Fibroblast of lung (primary cell): ENCODE measurements around the gene FLRT2. TPM values are rescaled to one million over a fixed set of nuclear protein-coding genes. Genes with fewer than 3 reads are reported as not detected.

Source experiments
- DNase-seq, 2 donors: peaks; one replicate each; pipeline versions ENCODE4 v3.0.0 to v3.0.0-alpha.2; 2010; ENCODE audit warnings: low read depth in 2 of 2
- H2AFZ ChIP-seq: 2 replicates; pipeline ENCODE4 v1.5.1; 2012; ENCODE audit warnings: low read length, control low read depth, inconsistent platforms
- H3K27ac ChIP-seq: 2 replicates; pipeline ENCODE4 v1.5.1; 2011; ENCODE audit warnings: low read length, control low read depth; ENCODE audit not compliant: insufficient read depth
- H3K27me3 ChIP-seq: 2 replicates; pipeline ENCODE4 v1.5.1; 2011; ENCODE audit warnings: mild to moderate bottlenecking, low read length; ENCODE audit not compliant: control insufficient read depth, insufficient read depth
- H3K36me3 ChIP-seq: 2 replicates; pipeline ENCODE4 v1.5.1; 2011; ENCODE audit warnings: low read length; ENCODE audit not compliant: control insufficient read depth, insufficient read depth
- H3K4me1 ChIP-seq: 2 replicates; pipeline ENCODE4 v1.5.1; 2011; ENCODE audit warnings: low read length; ENCODE audit not compliant: control insufficient read depth, insufficient read depth; ENCODE audit errors: extremely low read depth
- H3K4me2 ChIP-seq: 2 replicates; pipeline ENCODE4 v1.5.1; 2011; ENCODE audit warnings: low read length, control low read depth; ENCODE audit not compliant: insufficient read depth; ENCODE audit errors: extremely low read depth
- H3K4me3 ChIP-seq, 4 experiments: fragments of 200-600 bp in 1 of 4; sonication (generic) in 1 of 4; replicated peaks in 1 of 4; 2 replicates each; pipeline ENCODE4 v1.5.1; 2011 to 2016; ENCODE audit warnings: low read length in 4 of 4, low read depth in 3 of 4, mild to moderate bottlenecking in 3 of 4, control low read depth in 2 of 4, inconsistent platforms in 1 of 4, mixed read lengths in 1 of 4; ENCODE audit not compliant: insufficient read depth in 1 of 4; ENCODE audit errors: control extremely low read depth in 1 of 4
- H3K79me2 ChIP-seq: 2 replicates; pipeline ENCODE4 v1.5.1; 2012; ENCODE audit warnings: mild to moderate bottlenecking, low read length, inconsistent platforms; ENCODE audit not compliant: control insufficient read depth, insufficient read depth
- H3K9ac ChIP-seq: 2 replicates; pipeline ENCODE4 v1.5.1; 2011; ENCODE audit warnings: mild to moderate bottlenecking, low read length, control low read depth; ENCODE audit not compliant: insufficient read depth
- H3K9me3 ChIP-seq: 2 replicates; pipeline ENCODE4 v1.5.1; 2012; ENCODE audit warnings: low read depth, low read length; ENCODE audit not compliant: control insufficient read depth, insufficient read depth
- H4K20me1 ChIP-seq: 2 replicates; pipeline ENCODE4 v1.5.1; 2011; ENCODE audit warnings: low read length; ENCODE audit not compliant: control insufficient read depth, insufficient read depth; ENCODE audit errors: extremely low read depth
- EZH2 ChIP-seq: IDR thresholded peaks from 2 replicates; pipeline ENCODE4 v1.5.1; 2012; ENCODE audit warnings: low read length, control low read depth, mild to moderate bottlenecking; ENCODE audit errors: missing control alignments
- polyA plus RNA-seq, 2 donors: library from polyadenylated mRNA; depleted of rRNA in 1 of 2; stranded (reverse) in 1 of 2; unstranded in 1 of 2; fragments of >200 nt; gene quantifications; 2 replicates each; pipeline ENCODE4 v1.2.1, GENCODE V29; 2011 to 2012; ENCODE audit warnings: missing spikeins in 1 of 2
- total RNA-seq: library from RNA; depleted of rRNA; stranded (reverse); fragments of >200 nt; gene quantifications from 2 replicates; pipeline ENCODE4 v1.2.1, GENCODE V29; 2014
- TF ChIP-seq, protein P1 (sequence below), 2 donors: IDR thresholded peaks in 1 of 2; conservative IDR thresholded peaks in 1 of 2; 1 replicate in 1 of 2; 2 replicates in 1 of 2; pipeline ENCODE4 v1.5.1; 2011 to 2012; ENCODE audit warnings: low read length in 2 of 2, control low read depth in 1 of 2, inconsistent platforms in 1 of 2, low read depth in 1 of 2, mild to moderate bottlenecking in 1 of 2

FLRT2 gene
- total and polyA plus RNA-seq, 2 donors (not counting 1 experiment from before 2014, with no cell fraction given), result 4.6 to 14.5 TPM

DNA sequence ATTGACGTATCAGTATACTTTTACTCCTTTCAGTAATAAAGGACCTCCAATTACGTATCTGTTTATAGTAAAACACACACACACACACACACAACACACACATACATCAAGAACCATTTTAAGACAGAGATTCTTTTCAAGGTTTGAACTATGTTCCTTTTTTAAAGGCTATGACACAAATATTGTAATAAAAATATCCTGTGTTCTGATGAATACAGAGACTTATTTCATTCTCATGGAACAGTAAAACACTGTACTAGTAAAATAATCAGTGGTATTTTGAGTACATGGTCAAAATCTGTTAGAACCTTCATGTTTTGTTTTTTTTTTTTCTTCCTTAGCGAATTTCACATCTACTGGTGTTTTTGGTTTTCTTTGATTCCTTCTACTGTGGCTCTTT, 7.6 kb downstream of the FLRT2 start:
- Histone ChIP-seq H3K9me3 (no peaks in the 10 kb centered on the region), H3K79me2 (peaks cover 8% of the 10 kb centered on the region), H3K27me3 (no peaks in the 10 kb centered on the region), H2AFZ (no peak overlapping the region), H3K27ac (no peak overlapping the region), H3K9ac (no peak overlapping the region), H3K4me3 (no peak overlapping the region), H3K4me1 (peaks cover 3% of the 10 kb centered on the region), H4K20me1 (no peaks in the 10 kb centered on the region), H3K36me3 (no peaks in the 10 kb centered on the region), H3K4me2 (no peak overlapping the region)
- no peak for TF ChIP-seq EZH2
- TF ChIP-seq, protein P1, sequence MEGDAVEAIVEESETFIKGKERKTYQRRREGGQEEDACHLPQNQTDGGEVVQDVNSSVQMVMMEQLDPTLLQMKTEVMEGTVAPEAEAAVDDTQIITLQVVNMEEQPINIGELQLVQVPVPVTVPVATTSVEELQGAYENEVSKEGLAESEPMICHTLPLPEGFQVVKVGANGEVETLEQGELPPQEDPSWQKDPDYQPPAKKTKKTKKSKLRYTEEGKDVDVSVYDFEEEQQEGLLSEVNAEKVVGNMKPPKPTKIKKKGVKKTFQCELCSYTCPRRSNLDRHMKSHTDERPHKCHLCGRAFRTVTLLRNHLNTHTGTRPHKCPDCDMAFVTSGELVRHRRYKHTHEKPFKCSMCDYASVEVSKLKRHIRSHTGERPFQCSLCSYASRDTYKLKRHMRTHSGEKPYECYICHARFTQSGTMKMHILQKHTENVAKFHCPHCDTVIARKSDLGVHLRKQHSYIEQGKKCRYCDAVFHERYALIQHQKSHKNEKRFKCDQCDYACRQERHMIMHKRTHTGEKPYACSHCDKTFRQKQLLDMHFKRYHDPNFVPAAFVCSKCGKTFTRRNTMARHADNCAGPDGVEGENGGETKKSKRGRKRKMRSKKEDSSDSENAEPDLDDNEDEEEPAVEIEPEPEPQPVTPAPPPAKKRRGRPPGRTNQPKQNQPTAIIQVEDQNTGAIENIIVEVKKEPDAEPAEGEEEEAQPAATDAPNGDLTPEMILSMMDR (conservative IDR thresholded peaks at IDR 0.05 in 1 of 2, IDR thresholded peaks at IDR 0.05 in 1 of 2; ENCODE audit: low read depth in 1 of 2, low read length in 2 of 2), result no peak
- DNase-seq, result no peak

DNA sequence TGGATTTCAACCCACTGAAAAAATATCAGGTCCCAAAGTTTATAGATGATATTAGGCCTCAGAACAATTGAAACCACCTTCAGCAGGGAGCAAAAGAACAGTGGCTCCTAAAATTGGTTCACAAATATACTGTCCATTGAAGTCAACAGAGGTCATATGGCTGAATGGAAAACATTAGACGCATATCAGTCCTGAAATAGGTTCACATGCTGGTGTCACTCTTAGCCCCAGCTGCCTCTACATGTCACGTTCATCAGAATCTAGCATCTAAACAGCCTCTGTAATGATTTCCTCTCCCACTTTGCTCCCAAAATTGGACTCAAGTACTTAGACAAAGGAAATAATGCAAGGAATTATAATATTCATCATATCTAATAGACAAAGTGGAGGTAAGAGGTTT, 8.7 kb downstream of the FLRT2 start:
- Histone ChIP-seq H2AFZ (no peak overlapping the region), H3K36me3 (no peaks in the 10 kb centered on the region), H3K9me3 (no peaks in the 10 kb centered on the region), H3K79me2 (peaks cover 8% of the 10 kb centered on the region), H4K20me1 (no peaks in the 10 kb centered on the region), H3K9ac (no peak overlapping the region), H3K27ac (no peak overlapping the region), H3K27me3 (no peaks in the 10 kb centered on the region), H3K4me2 (no peak overlapping the region), H3K4me1 (no peaks in the 10 kb centered on the region), H3K4me3 (no peak overlapping the region)
- TF ChIP-seq, protein P1 (conservative IDR thresholded peaks at IDR 0.05 in 1 of 2, IDR thresholded peaks at IDR 0.05 in 1 of 2; ENCODE audit: low read depth in 1 of 2, low read length in 2 of 2), result no peak
- no peak for TF ChIP-seq EZH2
- no peak for DNase-seq

DNA sequence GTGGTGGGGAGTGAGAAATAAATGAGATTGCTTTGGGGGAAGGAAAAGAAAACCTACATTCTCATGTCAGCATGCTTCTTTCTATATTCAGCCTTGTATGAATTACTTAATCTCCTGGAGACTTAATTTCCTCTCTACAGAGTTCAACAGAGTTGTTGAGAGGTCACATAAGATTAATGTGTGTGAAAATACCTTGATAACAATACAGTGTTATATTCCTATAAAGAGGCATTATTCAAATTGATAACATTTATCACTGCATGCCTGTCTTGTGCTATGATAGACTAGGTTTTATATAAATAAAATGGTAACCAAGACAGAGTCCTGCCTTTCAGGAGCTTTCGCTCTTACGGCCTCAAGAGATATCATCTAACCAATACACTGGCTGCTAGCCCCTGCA, 9.6 kb downstream of the FLRT2 start:
- H3K27ac ChIP-seq, result no peak overlapping the region
- peaks cover 3% of the 10 kb centered on the region for H3K79me2 ChIP-seq
- no peak overlapping the region for H2AFZ ChIP-seq
- TF ChIP-seq, protein P1 (conservative IDR thresholded peaks at IDR 0.05 in 1 of 2, IDR thresholded peaks at IDR 0.05 in 1 of 2; ENCODE audit: low read depth in 1 of 2, low read length in 2 of 2), result no peak
- H3K4me3 ChIP-seq, result no peak overlapping the region
- no peak for DNase-seq
- H3K4me2 ChIP-seq, result no peak overlapping the region
- no peaks in the 10 kb centered on the region for H3K36me3 ChIP-seq
- no peaks in the 10 kb centered on the region for H3K4me1 ChIP-seq
- no peaks in the 10 kb centered on the region for H3K27me3 ChIP-seq
- no peaks in the 10 kb centered on the region for H4K20me1 ChIP-seq
- no peak overlapping the region for H3K9ac ChIP-seq
- H3K9me3 ChIP-seq, result no peaks in the 10 kb centered on the region
